Uterus (tissue), 2 donors: ENCODE data around the gene DLX4.

ENCODE experiments used
- CTCF ChIP-seq, 4 experiments: fragments of 200-600 bp in 2 of 4; fragments of 450-650 bp in 2 of 4; sonication (generic) in 2 of 4; IDR thresholded peaks; one replicate each; pipeline ENCODE4 v1.5.1; 2016 to 2019; ENCODE audit warnings: antibody characterized with exemption in 4 of 4, mild to moderate bottlenecking in 2 of 4, moderate library complexity in 1 of 4
- POLR2A ChIP-seq, 2 donors: fragments of 450-650 bp; IDR thresholded peaks; one replicate each; pipeline ENCODE4 v1.6.1; 2016; ENCODE audit warnings: antibody characterized with exemption in 2 of 2, mild to moderate bottlenecking in 1 of 2, moderate library complexity in 1 of 2

- TF ChIP-seq CTCF (IDR thresholded peaks at IDR 0.05): no peak
- no peak for TF ChIP-seq POLR2A (IDR thresholded peaks at IDR 0.05)
Observed at GRCh38 chr17:49996121-49996494, 27.1 kb downstream of the DLX4 start.
